K562 (cell line): Measurements from ENCODE around the gene ADNP2. TPM values are rescaled to one million over a fixed set of nuclear protein-coding genes. Genes with fewer than 3 reads are reported as not detected.

ENCODE experiments used
- ATAC-seq: fragments of 200-7000 bp; cut with Tn5 transposase; 3 replicates; pipeline ENCODE4 v1.9.1; 2020; ENCODE audit warnings: moderate library complexity
- BruUV-seq: library from RNA; stranded (reverse); fragments of 400-500 nt; replicated peaks from 2 replicates; lab custom pipeline; 2021; lab: Mats Ljungman, UMichigan
- CTCF ChIA-PET: fragments of 300-600 bp; formaldehyde crosslinking; extraction: SDS; loops from one replicate; lab custom pipeline; 2021; ENCODE audit warnings: low intra/inter-chr PET ratio; lab: Yijun Ruan, JAX
- POLR2A ChIA-PET: fragments of 300-600, 350-650 bp; sonication (Branson Sonifier 250); formaldehyde crosslinking; extraction: SDS; loops from one replicate; lab custom pipeline; 2021; ENCODE audit warnings: antibody characterized with exemption, inconsistent platforms; lab: Yijun Ruan, JAX
- DNase-seq, 4 experiments: peaks; one replicate each; pipeline versions ENCODE4 v3.0.0 to v3.0.0-alpha.2; 2011 to 2018; ENCODE audit warnings: low spot score in 3 of 4, mixed read lengths in 3 of 4; ENCODE audit errors: extremely low read depth in 1 of 4
- FAIRE-seq: peaks from 2 replicates; lab custom pipeline; 2011; peaks lifted over from hg19 to GRCh38; lab: Jason Lieb, UNC
- H2AFZ ChIP-seq: 2 replicates; pipeline ENCODE4 v1.6.0; 2011; ENCODE audit warnings: low read depth, low read length, control low read depth, inconsistent platforms
- H3K27ac ChIP-seq: fragments of 200-600 bp; 3 replicates; pipeline ENCODE4 v1.8.0; 2011; ENCODE audit warnings: low read depth, mild to moderate bottlenecking, control low read depth, inconsistent platforms, low read length, moderate library complexity, mixed read lengths; ENCODE audit errors: extremely low read depth
- H3K27me3 ChIP-seq, 2 experiments: fragments of 300-600 bp in 1 of 2; 2 replicates in 1 of 2; 3 replicates in 1 of 2; pipeline versions ENCODE4 v1.6.0 to v1.8.0; 2011; ENCODE audit warnings: inconsistent platforms in 2 of 2, low read length in 2 of 2, mild to moderate bottlenecking in 1 of 2, mixed read lengths in 1 of 2, moderate library complexity in 1 of 2; ENCODE audit not compliant: control insufficient read depth in 2 of 2, insufficient read depth in 2 of 2
- H3K36me3 ChIP-seq: fragments of 300-600 bp; 3 replicates; pipeline ENCODE4 v1.8.0; 2011; ENCODE audit warnings: mild to moderate bottlenecking, low read length, inconsistent platforms; ENCODE audit not compliant: control insufficient read depth, insufficient read depth
- H3K4me1 ChIP-seq, 2 experiments: fragments of 200-600 bp in 1 of 2; replicated peaks in 1 of 2; 2 replicates in 1 of 2; 3 replicates in 1 of 2; pipeline versions ENCODE4 v1.5.1 to v1.8.0; 2011; ENCODE audit warnings: inconsistent platforms in 2 of 2, low read length in 2 of 2, mild to moderate bottlenecking in 1 of 2, mixed read lengths in 1 of 2, moderate library complexity in 1 of 2; ENCODE audit not compliant: control insufficient read depth in 2 of 2, insufficient read depth in 2 of 2
- H3K4me2 ChIP-seq: 2 replicates; pipeline ENCODE4 v1.6.1; 2011; ENCODE audit warnings: low read length, control low read depth, inconsistent platforms, mixed read lengths; ENCODE audit not compliant: insufficient read depth
- H3K4me3 ChIP-seq: fragments of 200-600 bp; sonication (generic), shearing (Covaris generic); 2 replicates; pipeline ENCODE4 v1.5.1; 2016; ENCODE audit warnings: control low read depth, inconsistent platforms
- H3K79me2 ChIP-seq: fragments of 200-600 bp; 3 replicates; pipeline ENCODE4 v1.8.0; 2011; ENCODE audit warnings: low read length, inconsistent platforms; ENCODE audit not compliant: control insufficient read depth, insufficient read depth
- H3K9ac ChIP-seq, 2 experiments: 2 replicates each; pipeline versions ENCODE4 v1.6.0 to v1.6.1; 2011; ENCODE audit warnings: low read depth in 2 of 2, low read length in 2 of 2, control low read depth in 1 of 2, inconsistent platforms in 1 of 2, mild to moderate bottlenecking in 1 of 2, mixed read lengths in 1 of 2; ENCODE audit not compliant: insufficient read depth in 1 of 2
- H3K9me1 ChIP-seq: one replicate; pipeline ENCODE4 v1.6.0; 2011; ENCODE audit warnings: inconsistent platforms, mild to moderate bottlenecking, low read length, moderate library complexity; ENCODE audit not compliant: control insufficient read depth, insufficient read depth
- H3K9me3 ChIP-seq: replicated peaks from 2 replicates; pipeline ENCODE4 v1.5.1; 2011; ENCODE audit warnings: low read depth, low read length, inconsistent platforms; ENCODE audit not compliant: control insufficient read depth, insufficient read depth
- H4K20me1 ChIP-seq: replicated peaks from 2 replicates; pipeline ENCODE4 v1.6.1; 2011; ENCODE audit warnings: low read length, inconsistent platforms, mixed read lengths; ENCODE audit not compliant: control insufficient read depth, insufficient read depth
- BRD9 ChIP-seq: fragments of 450-650 bp; IDR thresholded peaks from 2 replicates; pipeline ENCODE4 v1.6.1; 2018; ENCODE audit warnings: low read depth; ENCODE audit not compliant: partially characterized antibody
- CBFA2T2 ChIP-seq: fragments of 450-650 bp; conservative IDR thresholded peaks from 2 replicates; pipeline ENCODE4 v1.6.1; 2017; ENCODE audit warnings: mild to moderate bottlenecking
- EGR1 ChIP-seq: fragments of 450-650 bp; conservative IDR thresholded peaks from 2 replicates; pipeline ENCODE4 v1.6.1; 2017; ENCODE audit warnings: mild to moderate bottlenecking
- ESRRB ChIP-seq: fragments of 250-450 bp; sonication (Bioruptor Pico); IDR thresholded peaks from 2 replicates; pipeline ENCODE4 v1.5.0; 2020; ENCODE audit warnings: mild to moderate bottlenecking, moderate library complexity, borderline replicate concordance
- FOXA3 ChIP-seq, 2 experiments: fragments of 450-650 bp in 1 of 2; sonication (generic) in 1 of 2; formaldehyde crosslinking; IDR thresholded peaks in 1 of 2; conservative IDR thresholded peaks in 1 of 2; 2 replicates each; pipeline versions ENCODE4 v1.4.0 to v1.8.0; 2020 to 2022; ENCODE audit warnings: mild to moderate bottlenecking in 2 of 2, missing genetic modification reagents in 1 of 2
- MCM7 ChIP-seq, 2 experiments: fragments of 450-650 bp; IDR thresholded peaks; 2 replicates each; pipeline ENCODE4 v1.6.1; 2016 to 2018
- NCOR1 ChIP-seq: fragments of 450-650 bp; IDR thresholded peaks from 2 replicates; pipeline ENCODE4 v1.6.1; 2016; ENCODE audit warnings: mild to moderate bottlenecking, moderate library complexity
- PHF21A ChIP-seq: fragments of 450-650 bp; IDR thresholded peaks from 2 replicates; pipeline ENCODE4 v1.6.1; 2017; ENCODE audit warnings: low read depth, borderline replicate concordance
- RBM39 ChIP-seq: fragments of 200-400 bp; formaldehyde crosslinking; optimal IDR thresholded peaks from 2 replicates; pipeline ENCODE3; 2018; ENCODE audit warnings: low read depth, low read length
- RFX5 ChIP-seq: IDR thresholded peaks from 2 replicates; pipeline ENCODE4 v1.6.1; 2011; ENCODE audit warnings: low read depth, mild to moderate bottlenecking, improper control_type of control experiment, low read length
- SRSF7 ChIP-seq: fragments of 200-400 bp; formaldehyde crosslinking; optimal IDR thresholded peaks from 2 replicates; pipeline ENCODE3; 2017; ENCODE audit warnings: mild to moderate bottlenecking, low read depth, low read length
- ZC3H11A ChIP-seq: IDR thresholded peaks from 2 replicates; pipeline ENCODE4 v1.6.1; 2012; ENCODE audit warnings: low read depth, low read length, improper control_type of control experiment
- ZNF57 ChIP-seq: fragments of 450-650 bp; formaldehyde crosslinking; IDR thresholded peaks from 2 replicates; pipeline ENCODE4 v1.4.0; 2020; ENCODE audit warnings: mild to moderate bottlenecking, moderate library complexity
- ZNF76 ChIP-seq: fragments of 250-450 bp; sonication (Bioruptor Pico); IDR thresholded peaks from 2 replicates; pipeline ENCODE4 v1.4.0; 2020; ENCODE audit warnings: mild to moderate bottlenecking, moderate library complexity, borderline replicate concordance
- WGBS: fragments of 100-300 bp; shearing (Covaris generic); methylation state at CpG from one replicate; pipeline ENCODE4 v1.1.6; 2016; ENCODE audit warnings: low coverage, mixed read lengths; ENCODE audit not compliant: insufficient coverage; ENCODE audit errors: missing lambda C conversion rate; 5-methylcytosine and 5-hydroxymethylcytosine counted together
- in situ Hi-C: fragments of 300-500 bp; cut with MboI; formaldehyde crosslinking; loops from 4 replicates; pipeline ENCODE4 v1.15.0; 2018; ENCODE audit warnings: inconsistent platforms, mixed read lengths
- intact Hi-C: fragments of 100-400 bp; cut with micrococcal nuclease; formaldehyde crosslinking; loops from 2 replicates; pipeline ENCODE4 v1.14.2; 2022
- polyA plus RNA-seq, 8 experiments: library from polyadenylated mRNA; depleted of rRNA in 4 of 8; stranded (reverse) in 5 of 8; unstranded in 3 of 8; fragments of >200 nt; fragmentation: Nextera tagmentation in 2 of 8; fragmentation: Illumina TruSeq in 1 of 8; extraction: Ambion mirVana in 2 of 8; extraction: Trizol in 1 of 8; gene quantifications; 2 replicates each; pipeline versions ENCODE4 v1.2.1 to v1.2.3, GENCODE V29; 2011 to 2014; ENCODE audit warnings: inconsistent platforms in 1 of 8, missing spikeins in 1 of 8
- total RNA-seq, 7 experiments: library from RNA; depleted of rRNA in 6 of 7; stranded (reverse); fragments of >200 nt in 6 of 7; fragmentation: Illumina TruSeq in 2 of 7; extraction: Trizol in 2 of 7; gene quantifications; 2 replicates each; pipeline versions ENCODE4 v1.2.1 to v1.2.3, GENCODE V29; 2011 to 2021; ENCODE audit warnings: low replicate concordance in 1 of 7

Gene ADNP2
- total and polyA plus RNA-seq, 9 of the 15 experiments (the other 6 are each of a cell fraction or from before 2014, with no cell fraction given), result 5.8 to 24.3 (median 16.0) TPM

GRCh38 chr18:80115035-80115434 is 6.0 kb downstream of the ADNP2 start:
- Histone ChIP-seq H3K4me1 (peaks cover 5 to 13% of the 10 kb centered on the region in 2 experiments; a peak in 4 of 5 replicates), H3K36me3 (peaks cover 51% of the 10 kb centered on the region; the same call in 2 of the 3 replicates), H3K27ac (no peak overlapping the region), H3K79me2 (peaks cover 76% of the 10 kb centered on the region), H3K9me1 (no peaks in the 10 kb centered on the region), H3K9me3 (no peaks in the 10 kb centered on the region), H4K20me1 (peaks cover 27% of the 10 kb centered on the region), H3K9ac (no peak overlapping the region), H3K27me3 (no peaks in the 10 kb centered on the region), H2AFZ (no peak overlapping the region), H3K4me2 (no peak overlapping the region), H3K4me3 (no peak overlapping the region)
- intact Hi-C loops (no loop called here), in situ Hi-C loops (no loop called here)
- no TSS peak for BruUV-seq
- DNase-seq, result no peak
- POLR2A ChIA-PET, result interaction anchor here (0.6 kb wide), 1 partner anchor 608 kb away, joined by 4 read pairs; no protein-coding TSS in a partner anchor
- TF ChIP-seq ZNF57, result no peak
- TF ChIP-seq CBFA2T2, result no peak
- no peak for TF ChIP-seq SRSF7
- TF ChIP-seq BRD9, result no peak
- TF ChIP-seq FOXA3 (CRISPR knock-in tag; conservative IDR thresholded peaks at IDR 0.05 in 1 of 2, IDR thresholded peaks at IDR 0.05 in 1 of 2), result no peak
- no peak for TF ChIP-seq ZNF76 (CRISPR knock-in tag)
- no peak for TF ChIP-seq NCOR1
- TF ChIP-seq RBM39, result no peak
- TF ChIP-seq EGR1, result no peak
- no peak for TF ChIP-seq PHF21A
- no peak for TF ChIP-seq RFX5
- TF ChIP-seq MCM7 (IDR thresholded peaks at IDR 0.05), result no peak
- TF ChIP-seq ZC3H11A, result no peak
- TF ChIP-seq ESRRB (CRISPR knock-in tag), result no peak
- WGBS, result 88% methylated on average over 3 of the region's 4 CpGs
- no peak for ATAC-seq
- no peak for FAIRE-seq
- CTCF ChIA-PET, result no interaction called here
